ENCODE measurements around the gene IQGAP3.

DNA sequence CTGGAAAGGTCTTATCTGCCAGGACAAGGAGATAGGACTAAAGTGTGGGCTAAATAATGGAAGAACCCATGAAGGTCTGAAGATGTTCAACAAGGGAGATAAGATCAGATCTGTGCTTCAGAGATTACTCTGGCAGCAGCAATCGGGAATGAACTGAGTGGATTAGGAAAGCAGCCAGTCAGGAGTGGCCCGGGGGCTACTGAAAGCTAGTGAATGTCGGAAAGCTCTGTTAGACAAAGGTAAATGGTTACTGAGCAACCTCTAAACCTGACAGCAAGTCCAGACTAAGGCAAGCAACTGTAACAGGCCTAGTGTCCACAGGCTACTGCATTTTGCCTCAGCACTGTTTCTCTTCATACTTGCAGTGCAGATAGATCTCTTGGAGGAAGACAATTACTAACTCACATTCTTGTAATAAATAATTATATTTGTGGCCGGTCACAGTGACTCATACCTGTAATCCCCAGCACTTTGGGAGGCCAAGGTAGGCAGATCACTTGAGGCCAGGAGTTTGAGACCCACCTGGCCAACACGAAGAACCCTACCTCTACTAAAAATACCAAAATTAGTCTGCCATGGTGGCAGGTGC is 12.5 kb downstream of the IQGAP3 start:
- TF ChIP-seq YY1 (IDR thresholded peaks at IDR 0.05; ENCODE audit: low read depth) (no peak), ZBTB7A (IDR thresholded peaks at IDR 0.05; ENCODE audit: low read depth) (no peak), TAF1 (IDR thresholded peaks at IDR 0.05; ENCODE audit: low read depth) (no peak), EP300 (IDR thresholded peaks at IDR 0.05; ENCODE audit: borderline replicate concordance) (no peak), CEBPB (IDR thresholded peaks at IDR 0.05) (no peak)
- TF ChIP-seq, protein P1, sequence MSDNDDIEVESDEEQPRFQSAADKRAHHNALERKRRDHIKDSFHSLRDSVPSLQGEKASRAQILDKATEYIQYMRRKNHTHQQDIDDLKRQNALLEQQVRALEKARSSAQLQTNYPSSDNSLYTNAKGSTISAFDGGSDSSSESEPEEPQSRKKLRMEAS (IDR thresholded peaks at IDR 0.05): no peak
- TF ChIP-seq, protein P2, sequence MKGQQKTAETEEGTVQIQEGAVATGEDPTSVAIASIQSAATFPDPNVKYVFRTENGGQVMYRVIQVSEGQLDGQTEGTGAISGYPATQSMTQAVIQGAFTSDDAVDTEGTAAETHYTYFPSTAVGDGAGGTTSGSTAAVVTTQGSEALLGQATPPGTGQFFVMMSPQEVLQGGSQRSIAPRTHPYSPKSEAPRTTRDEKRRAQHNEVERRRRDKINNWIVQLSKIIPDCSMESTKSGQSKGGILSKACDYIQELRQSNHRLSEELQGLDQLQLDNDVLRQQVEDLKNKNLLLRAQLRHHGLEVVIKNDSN (IDR thresholded peaks at IDR 0.05): no peak

Data from Ishikawa (cell line).